Fibroblast of gingiva (primary cell): ENCODE results near the gene FCSK.

ENCODE experiments used
- DNase-seq: peaks from one replicate; pipeline ENCODE4 v3.0.0-alpha.2; 2011; ENCODE audit warnings: low read depth

FCSK gene

DNA sequence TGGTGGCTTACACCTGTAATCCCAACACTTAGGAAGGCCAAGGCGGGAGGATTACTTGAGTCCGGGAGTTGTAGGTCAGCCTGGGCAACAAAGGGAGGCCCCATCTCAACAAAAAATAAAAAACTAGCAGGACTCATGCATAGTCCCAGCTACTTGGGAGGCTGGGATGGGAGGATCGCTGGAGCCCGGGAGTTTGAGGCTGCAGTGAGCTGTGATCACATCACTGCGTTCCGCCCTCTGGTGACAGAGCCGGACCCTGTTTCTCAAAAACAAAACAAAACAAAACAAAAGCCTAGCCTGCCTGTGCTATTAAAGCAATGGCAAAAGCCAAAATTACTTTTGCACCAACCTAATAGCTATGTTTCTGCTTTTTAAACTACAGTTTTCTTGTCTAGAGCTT is 1.5 kb downstream of the FCSK start:
- DNase-seq: no peak

GRCh38 chr16:70457446-70458166 is 3.2 kb downstream of the FCSK start:
- no peak for DNase-seq

DNA sequence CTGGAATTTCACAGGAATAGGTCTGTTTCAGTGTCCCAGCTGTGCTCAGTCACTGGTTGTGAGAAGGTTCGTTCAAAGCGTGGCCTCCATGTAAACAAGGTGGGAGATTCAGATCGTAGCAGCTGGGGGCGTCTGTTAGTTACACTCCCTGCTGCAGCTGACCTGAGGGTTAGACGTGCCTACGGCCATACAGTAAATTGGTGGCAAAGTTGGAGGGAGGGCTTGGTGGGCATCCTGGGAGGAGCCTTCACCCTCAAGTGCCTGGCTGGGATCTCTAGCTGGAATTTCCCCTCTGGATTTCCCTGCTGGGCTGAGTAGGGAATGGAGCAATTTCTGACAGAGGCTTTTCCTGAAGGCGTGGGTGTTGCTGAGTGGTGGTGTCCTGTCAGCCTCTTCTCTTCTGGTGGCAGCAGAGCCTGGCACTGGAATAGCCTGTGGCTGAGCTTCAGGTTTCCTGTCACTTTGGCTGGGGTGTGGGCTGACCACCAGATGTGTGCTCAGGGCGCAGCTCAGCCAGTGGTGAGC is 6.4 kb downstream of the FCSK start:
- no peak for DNase-seq

GRCh38 chr16:70463235-70463634 is 8.8 kb downstream of the FCSK start:
- DNase-seq: no peak

DNA sequence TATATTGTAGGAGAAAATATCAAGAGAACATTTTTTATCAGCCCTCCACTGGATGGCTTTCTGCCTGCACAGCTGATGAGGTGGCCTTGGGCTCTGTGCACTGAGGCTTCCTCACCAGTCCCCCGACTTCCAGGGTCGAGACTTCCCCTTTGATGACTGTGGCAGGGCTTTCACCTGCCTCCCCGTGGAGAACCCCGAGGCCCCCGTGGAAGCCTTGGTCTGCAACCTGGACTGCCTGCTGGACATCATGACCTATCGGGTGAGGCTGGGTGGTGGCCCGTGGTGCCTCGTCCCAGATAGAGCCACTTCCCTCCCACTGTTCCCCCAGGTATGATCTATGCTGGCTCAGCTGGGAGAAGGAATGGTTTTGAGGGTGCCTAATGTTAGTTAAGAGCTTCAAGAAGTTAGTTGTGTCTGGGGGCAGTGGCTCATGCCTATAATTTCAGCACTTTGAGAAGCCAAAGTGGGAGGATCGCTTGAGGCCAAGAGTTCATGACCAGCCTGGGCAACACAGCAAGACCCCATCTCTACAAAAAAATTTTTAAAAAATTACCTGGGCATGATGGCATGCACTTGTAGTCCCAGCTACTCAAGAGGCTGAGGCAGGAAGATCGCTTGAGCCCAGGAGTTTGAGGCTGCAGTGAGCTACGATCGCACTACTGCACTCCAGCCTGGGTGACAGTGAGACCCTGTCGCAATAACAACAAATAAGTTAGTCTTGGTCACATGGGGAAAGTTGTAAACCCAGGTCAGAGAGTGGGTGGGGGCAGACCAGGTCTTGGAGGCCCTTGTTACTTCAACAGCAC is 11.8 kb downstream of the FCSK start:
- DNase-seq: no peak

DNA sequence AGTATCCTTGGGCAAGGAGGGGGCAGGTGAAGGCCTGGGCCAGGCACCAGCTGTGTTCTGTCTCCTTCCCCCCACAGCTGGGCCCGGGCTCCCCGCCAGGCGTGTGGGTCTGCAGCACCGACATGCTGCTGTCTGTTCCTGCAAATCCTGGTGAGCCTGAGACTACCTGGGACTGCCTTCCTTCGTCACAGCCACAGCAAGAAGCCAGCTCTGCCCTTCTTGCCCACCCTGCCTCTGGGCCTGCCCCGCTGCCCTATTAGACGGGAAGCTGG is 12.3 kb downstream of the FCSK start:
- no peak for DNase-seq

GRCh38 chr16:70467113-70467512 is 12.7 kb downstream of the FCSK start:
- DNase-seq: no peak

- no peak for DNase-seq
Measured at GRCh38 chr16:70467608-70468007, 13.2 kb downstream of the FCSK start.

DNA sequence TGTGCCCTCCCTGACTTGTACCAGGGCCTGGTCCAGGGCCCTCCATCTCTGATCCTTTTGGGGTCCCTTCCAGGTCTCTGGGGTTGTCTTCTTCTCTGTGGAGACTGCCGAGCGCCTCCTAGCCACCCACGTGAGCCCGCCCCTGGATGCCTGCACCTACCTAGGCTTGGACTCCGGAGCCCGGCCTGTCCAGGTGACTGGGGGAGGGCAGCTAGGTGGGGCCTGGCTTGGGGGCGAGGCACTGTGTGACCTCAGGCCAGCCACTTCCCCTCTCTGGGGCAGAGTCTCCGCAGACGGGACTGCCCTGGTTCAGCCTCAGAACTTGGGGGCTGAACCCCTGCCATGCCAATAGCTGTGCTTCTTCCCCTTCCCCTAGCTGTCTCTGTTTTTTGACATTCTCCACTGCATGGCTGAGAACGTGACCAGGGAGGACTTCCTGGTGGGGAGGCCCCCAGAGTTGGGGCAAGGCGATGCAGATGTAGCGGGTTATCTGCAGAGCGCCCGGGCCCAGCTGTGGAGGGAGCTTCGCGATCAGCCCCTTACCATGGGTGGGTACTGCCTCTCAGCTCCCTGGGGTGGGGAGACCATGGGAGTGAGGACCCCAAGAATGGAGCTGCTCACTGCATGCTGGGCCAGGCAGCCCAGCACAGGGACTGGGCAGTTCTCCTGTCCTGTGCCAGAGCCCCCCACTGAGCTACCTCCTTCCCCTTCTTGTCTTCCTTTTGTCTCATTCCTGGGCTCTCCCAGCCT is 14.6 kb downstream of the FCSK start:
- DNase-seq: no peak

GRCh38 chr16:70470141-70470926 is 15.9 kb downstream of the FCSK start:
- DNase-seq: no peak

DNA sequence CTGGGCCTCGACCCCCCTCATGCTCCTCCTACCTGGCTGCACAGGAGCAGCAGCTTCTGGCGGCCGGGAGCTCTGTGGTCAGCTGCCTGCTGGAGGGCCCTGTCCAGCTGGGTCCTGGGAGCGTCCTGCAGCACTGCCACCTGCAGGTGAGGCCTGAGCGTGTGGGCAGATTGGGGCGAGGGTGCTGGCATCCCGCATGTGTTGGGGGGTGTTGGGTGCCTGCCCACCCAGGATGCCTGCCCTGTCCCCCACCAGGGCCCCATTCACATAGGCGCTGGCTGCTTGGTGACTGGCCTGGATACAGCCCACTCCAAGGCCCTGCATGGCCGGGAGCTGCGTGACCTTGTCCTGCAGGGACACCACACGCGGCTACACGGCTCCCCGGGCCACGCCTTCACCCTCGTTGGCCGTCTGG is 16.5 kb downstream of the FCSK start:
- no peak for DNase-seq

DNA sequence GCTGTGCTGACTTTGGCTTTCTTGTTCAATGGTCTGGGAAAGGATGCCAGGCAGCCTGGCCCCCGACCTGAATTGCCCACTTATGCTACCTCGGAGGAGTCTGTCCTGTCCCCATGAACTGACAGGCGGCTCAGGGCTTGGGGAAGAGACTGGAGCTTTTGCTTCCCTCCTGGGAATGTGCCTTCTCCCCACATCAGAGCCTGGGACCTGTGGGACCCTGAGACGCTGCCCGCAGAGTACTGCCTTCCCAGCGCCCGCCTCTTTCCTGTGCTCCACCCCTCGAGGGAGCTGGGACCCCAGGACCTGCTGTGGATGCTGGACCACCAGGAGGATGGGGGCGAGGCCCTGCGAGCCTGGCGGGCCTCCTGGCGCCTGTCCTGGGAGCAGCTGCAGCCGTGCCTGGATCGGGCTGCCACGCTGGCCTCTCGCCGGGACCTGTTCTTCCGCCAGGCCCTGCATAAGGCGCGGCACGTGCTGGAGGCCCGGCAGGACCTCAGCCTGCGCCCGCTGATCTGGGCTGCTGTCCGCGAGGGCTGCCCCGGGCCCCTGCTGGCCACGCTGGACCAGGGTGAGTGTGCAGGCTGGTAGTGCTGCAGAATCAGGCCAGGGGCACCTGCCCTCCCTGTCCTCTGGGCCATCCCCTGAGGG is 18.5 kb downstream of the FCSK start:
- DNase-seq: no peak

DNA sequence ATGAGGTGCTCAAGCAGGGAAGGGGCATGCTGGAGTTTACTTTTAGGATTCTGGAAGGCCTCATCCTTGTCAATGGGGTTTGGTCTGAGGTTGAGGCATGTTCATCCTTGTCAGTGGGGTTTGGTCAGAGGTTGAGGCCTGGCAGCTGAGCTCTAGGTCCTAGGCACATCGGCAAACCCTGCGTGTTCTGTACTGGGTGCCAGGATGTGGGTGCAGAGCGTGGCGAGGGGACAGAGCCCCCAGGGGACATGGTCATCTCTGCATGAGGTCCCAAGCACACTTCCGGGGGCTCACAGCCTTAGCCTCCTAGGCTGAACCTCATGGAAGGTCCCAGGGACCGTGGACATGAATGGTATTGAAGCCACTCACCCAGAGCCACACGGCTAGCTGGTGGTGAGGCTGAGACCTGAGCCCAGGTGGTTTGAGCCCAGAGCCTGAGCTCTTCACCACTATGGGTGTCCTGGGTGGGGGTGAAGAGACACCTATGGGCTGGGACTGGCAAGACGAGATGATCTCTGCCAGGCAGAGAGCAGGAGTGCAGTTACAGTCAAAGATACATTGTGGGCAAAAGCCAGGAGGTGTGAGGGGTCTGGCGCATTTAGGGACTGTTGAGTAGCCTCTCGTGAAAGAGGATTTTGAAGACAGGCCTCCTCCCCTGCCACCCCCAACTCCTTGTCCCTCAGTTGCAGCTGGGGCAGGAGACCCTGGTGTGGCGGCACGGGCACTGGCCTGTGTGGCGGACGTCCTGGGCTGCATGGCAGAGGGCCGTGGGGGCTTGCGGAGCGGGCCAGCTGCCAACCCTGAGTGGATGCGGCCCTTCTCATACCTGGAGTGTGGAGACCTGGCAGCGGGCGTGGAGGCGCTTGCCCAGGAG is 19.3 kb downstream of the FCSK start:
- no peak for DNase-seq

GRCh38 chr16:70474320-70475053 is 20.1 kb downstream of the FCSK start:
- DNase-seq: no peak

DNA sequence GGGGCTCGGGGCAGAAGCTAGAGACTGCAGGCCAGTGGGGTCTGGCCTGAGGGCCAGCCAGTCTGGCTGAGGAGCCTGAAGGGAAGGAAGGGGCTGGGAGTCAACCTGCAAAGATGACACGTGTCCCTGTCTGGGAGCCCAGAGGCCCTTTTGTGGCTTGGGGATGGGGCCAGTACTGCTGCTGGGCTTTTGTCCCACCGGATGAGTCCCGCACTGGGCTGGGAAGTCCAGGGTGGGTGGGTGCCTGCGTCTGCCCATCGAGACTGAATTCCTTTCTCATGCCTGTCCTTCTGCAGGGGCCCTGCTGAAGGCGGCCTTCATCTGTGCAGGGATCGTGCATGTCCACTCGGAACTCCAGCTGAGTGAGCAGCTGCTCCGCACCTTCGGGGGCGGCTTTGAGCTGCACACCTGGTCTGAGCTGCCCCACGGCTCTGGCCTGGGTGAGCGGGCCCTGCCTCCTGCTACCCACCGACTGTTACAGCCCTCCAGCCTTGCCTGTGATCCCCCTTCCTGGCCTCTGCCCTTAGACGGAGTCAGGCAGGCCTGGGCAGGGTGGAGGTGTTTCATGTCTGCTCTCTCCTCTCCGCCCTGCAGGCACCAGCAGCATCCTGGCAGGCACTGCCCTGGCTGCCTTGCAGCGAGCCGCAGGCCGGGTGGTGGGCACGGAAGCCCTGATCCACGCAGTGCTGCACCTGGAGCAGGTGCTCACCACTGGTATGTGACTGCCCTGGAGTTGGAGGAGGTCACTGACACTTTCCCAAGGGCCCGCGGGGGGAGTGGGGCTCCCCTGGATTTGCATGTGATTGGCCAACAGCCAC is 20.9 kb downstream of the FCSK start:
- DNase-seq: no peak

- peak; percentile 44 for DNase-seq
Measured at GRCh38 chr16:70476272-70477020, 22.1 kb downstream of the FCSK start.

- no peak for DNase-seq
Measured at GRCh38 chr16:70478169-70478568, 23.8 kb downstream of the FCSK start.

GRCh38 chr16:70478912-70479341 is 24.5 kb downstream of the FCSK start:
- peak; percentile 19 for DNase-seq
